Thyroid gland (tissue), 4 donors: Measurements from ENCODE around the gene CLMN. TPM values are rescaled to one million over a fixed set of nuclear protein-coding genes. Genes with fewer than 3 reads are reported as not detected.
"Not testable (repeated sequence)": the region's sequence is repeated elsewhere in the genome, so short reads cannot be mapped to it uniquely, and the experiment has no call there.

ENCODE experiments used
- DNase-seq, 2 donors: peaks; one replicate each; pipeline ENCODE4 v3.0.0-alpha.2; 2019
- H3K27ac ChIP-seq, 3 donors: fragments of 200-600 bp; sonication (generic); 1 replicate in 2 of 3; 2 replicates in 1 of 3; pipeline ENCODE4 v1.5.1; 2016 to 2019; ENCODE audit warnings: mild to moderate bottlenecking in 1 of 3, moderate library complexity in 1 of 3
- H3K27me3 ChIP-seq: fragments of 200-600 bp; sonication (generic); one replicate; pipeline ENCODE4 v1.5.1; 2019
- H3K36me3 ChIP-seq, 2 donors: fragments of 200-600 bp; sonication (generic); one replicate each; pipeline ENCODE4 v1.5.1; 2016 to 2019
- H3K4me1 ChIP-seq, 2 donors: fragments of 200-600 bp; sonication (generic); one replicate each; pipeline ENCODE4 v1.5.1; 2017 to 2019
- H3K4me3 ChIP-seq, 3 donors: fragments of 200-600 bp; sonication (generic); replicated peaks in 1 of 3; 1 replicate in 2 of 3; 2 replicates in 1 of 3; pipeline ENCODE4 v1.5.1; 2016; ENCODE audit warnings: mild to moderate bottlenecking in 1 of 3
- H3K9me3 ChIP-seq: fragments of 200-600 bp; sonication (generic); one replicate; pipeline ENCODE4 v1.5.1; 2017
- POLR2A ChIP-seq, 2 donors: fragments of 450-650 bp; IDR thresholded peaks; one replicate each; pipeline ENCODE4 v1.6.1; 2017; ENCODE audit warnings: antibody characterized with exemption in 2 of 2, mild to moderate bottlenecking in 2 of 2, moderate library complexity in 1 of 2
- WGBS, 2 donors: methylation state at CpG; one replicate each; pipeline ENCODE4 v1.1.5; 2017; 5-methylcytosine and 5-hydroxymethylcytosine counted together
- intact Hi-C: fragments of 100-400 bp; cut with DNase I; formaldehyde crosslinking; loops from one replicate; pipeline ENCODE4 v1.15.1; 2023
- total RNA-seq, 4 donors: library from RNA; depleted of rRNA; stranded (reverse); fragments of >200 nt; gene quantifications; one replicate each; pipeline ENCODE4 v1.2.3, GENCODE V29; 2016
- TF ChIP-seq, protein P1 (sequence below), 6 experiments: fragments of 200-600 bp in 3 of 6; fragments of 450-650 bp in 3 of 6; sonication (generic) in 3 of 6; IDR thresholded peaks; one replicate each; pipeline ENCODE4 v1.5.1; 2016 to 2019; ENCODE audit warnings: antibody characterized with exemption in 6 of 6, mild to moderate bottlenecking in 2 of 6, inconsistent platforms in 1 of 6, moderate library complexity in 1 of 6

The CLMN gene
- total RNA-seq, 4 donors from 2014 or later = 15.3 to 29.9 (median 17.8) TPM

- no peak overlapping the region for H3K27ac ChIP-seq
- 93 to 94% methylated on average over 2 of the region's 2 CpGs for WGBS, 2 donors
- H3K4me1 ChIP-seq = peaks cover 18 to 23% of the 10 kb centered on the region in 2 donors
- H3K27me3 ChIP-seq = no peaks in the 10 kb centered on the region
- no peak overlapping the region for H3K4me3 ChIP-seq
- intact Hi-C loops = no loop called here
- no peaks in the 10 kb centered on the region for H3K9me3 ChIP-seq
- DNase-seq = no peak
- H3K36me3 ChIP-seq = peaks cover 0 to 6% of the 10 kb centered on the region in 2 donors
- no peak for TF ChIP-seq POLR2A (IDR thresholded peaks at IDR 0.05)
Observed at GRCh38 chr14:95206534-95206933, 113.2 kb downstream of the CLMN start.

GRCh38 chr14:95204705-95205104 lies 115.0 kb downstream of the CLMN start:
- H3K9me3 ChIP-seq = no peaks in the 10 kb centered on the region
- no peak overlapping the region for H3K4me3 ChIP-seq
- H3K27ac ChIP-seq = no peak overlapping the region
- intact Hi-C loops = no loop called here
- 94 to 97% methylated on average over 2 of the region's 2 CpGs for WGBS, 2 donors
- no peak for DNase-seq
- H3K36me3 ChIP-seq = peaks cover 0 to 6% of the 10 kb centered on the region in 2 donors
- H3K4me1 ChIP-seq = peaks cover 23 to 27% of the 10 kb centered on the region in 2 donors
- no peak for TF ChIP-seq POLR2A (IDR thresholded peaks at IDR 0.05)
- TF ChIP-seq, protein P1, sequence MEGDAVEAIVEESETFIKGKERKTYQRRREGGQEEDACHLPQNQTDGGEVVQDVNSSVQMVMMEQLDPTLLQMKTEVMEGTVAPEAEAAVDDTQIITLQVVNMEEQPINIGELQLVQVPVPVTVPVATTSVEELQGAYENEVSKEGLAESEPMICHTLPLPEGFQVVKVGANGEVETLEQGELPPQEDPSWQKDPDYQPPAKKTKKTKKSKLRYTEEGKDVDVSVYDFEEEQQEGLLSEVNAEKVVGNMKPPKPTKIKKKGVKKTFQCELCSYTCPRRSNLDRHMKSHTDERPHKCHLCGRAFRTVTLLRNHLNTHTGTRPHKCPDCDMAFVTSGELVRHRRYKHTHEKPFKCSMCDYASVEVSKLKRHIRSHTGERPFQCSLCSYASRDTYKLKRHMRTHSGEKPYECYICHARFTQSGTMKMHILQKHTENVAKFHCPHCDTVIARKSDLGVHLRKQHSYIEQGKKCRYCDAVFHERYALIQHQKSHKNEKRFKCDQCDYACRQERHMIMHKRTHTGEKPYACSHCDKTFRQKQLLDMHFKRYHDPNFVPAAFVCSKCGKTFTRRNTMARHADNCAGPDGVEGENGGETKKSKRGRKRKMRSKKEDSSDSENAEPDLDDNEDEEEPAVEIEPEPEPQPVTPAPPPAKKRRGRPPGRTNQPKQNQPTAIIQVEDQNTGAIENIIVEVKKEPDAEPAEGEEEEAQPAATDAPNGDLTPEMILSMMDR (IDR thresholded peaks at IDR 0.05) = no peak
- no peaks in the 10 kb centered on the region for H3K27me3 ChIP-seq

DNA sequence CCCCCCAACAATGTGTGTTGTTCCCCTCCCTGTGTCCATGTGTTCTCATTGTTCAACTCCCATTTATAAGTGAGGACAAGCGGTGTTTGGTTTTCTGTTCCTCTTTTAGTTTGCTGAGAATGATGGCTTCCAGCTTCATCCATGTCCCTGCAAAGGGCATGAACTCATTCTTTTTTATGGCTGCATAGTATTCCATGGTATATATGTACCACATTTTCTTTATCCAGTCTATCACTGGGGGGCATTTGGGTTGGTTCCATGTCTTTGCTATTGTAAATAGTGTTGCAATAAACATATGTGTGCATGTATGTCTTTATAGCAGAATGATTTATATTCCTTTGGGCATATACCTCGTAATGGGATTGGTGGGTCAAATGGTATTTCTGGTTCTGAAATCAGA lies 118.0 kb downstream of the CLMN start:
- H3K27me3 ChIP-seq, intact Hi-C loops, H3K36me3 ChIP-seq, H3K9me3 ChIP-seq, H3K4me3 ChIP-seq, DNase-seq: not testable (repeated sequence)
- WGBS, 2 donors = 92 to 96% methylated on average over 2 of the region's 2 CpGs
- Histone ChIP-seq H3K4me1 (peaks cover 25 to 38% of the 10 kb centered on the region in 2 donors), H3K27ac (peak overlapping the region in 1 of 3 donors; percentile 62)

GRCh38 chr14:95200404-95200803 lies 119.3 kb downstream of the CLMN start:
- H3K27me3 ChIP-seq = no peaks in the 10 kb centered on the region
- no peak for TF ChIP-seq POLR2A (IDR thresholded peaks at IDR 0.05)
- TF ChIP-seq, protein P1 (IDR thresholded peaks at IDR 0.05) = peak in 2 of 6 experiments; percentile 16 to 18
- peaks cover 26 to 38% of the 10 kb centered on the region in 2 donors for H3K4me1 ChIP-seq
- WGBS, 2 donors = 43 to 51% methylated on average over 3 to 7 of the region's 7 CpGs
- intact Hi-C loops = no loop called here
- H3K27ac ChIP-seq = peak overlapping the region; percentile 46 to 77 (median 77)
- H3K9me3 ChIP-seq = no peaks in the 10 kb centered on the region
- DNase-seq = peak; percentile 98
- H3K4me3 ChIP-seq = no peak overlapping the region
- H3K36me3 ChIP-seq = peaks cover 0 to 6% of the 10 kb centered on the region in 2 donors

- H3K4me3 ChIP-seq = no peak overlapping the region
- no peak for DNase-seq
- peaks cover 0 to 6% of the 10 kb centered on the region in 2 donors for H3K36me3 ChIP-seq
- H3K27me3 ChIP-seq = no peaks in the 10 kb centered on the region
- H3K27ac ChIP-seq = peak overlapping the region in 2 of 3 donors; percentile 46 to 77
- no peaks in the 10 kb centered on the region for H3K9me3 ChIP-seq
- intact Hi-C loops = no loop called here
- peaks cover 26 to 38% of the 10 kb centered on the region in 2 donors for H3K4me1 ChIP-seq
- 82 to 88% methylated on average over 8 of the region's 8 CpGs for WGBS, 2 donors
- TF ChIP-seq POLR2A (IDR thresholded peaks at IDR 0.05) = no peak
- TF ChIP-seq, protein P1 (IDR thresholded peaks at IDR 0.05) = no peak
Observed at GRCh38 chr14:95199298-95199983, 120.3 kb downstream of the CLMN start.

- peak; percentile 28 to 29 for DNase-seq
- intact Hi-C loops = no loop called here
- Histone ChIP-seq H3K4me1 (peaks cover 26 to 38% of the 10 kb centered on the region in 2 donors), H3K36me3 (no peaks in the 10 kb centered on the region), H3K9me3 (no peaks in the 10 kb centered on the region), H3K27ac (no peak overlapping the region), H3K27me3 (no peaks in the 10 kb centered on the region), H3K4me3 (no peak overlapping the region)
- TF ChIP-seq, protein P1 (IDR thresholded peaks at IDR 0.05) = no peak
- WGBS, 2 donors = 91% methylated on average over 9 of the region's 9 CpGs
Observed at GRCh38 chr14:95198320-95198719, 121.4 kb downstream of the CLMN start.
